RPMI8226 (cell line): ENCODE data around the gene SREBF2.
A peak's percentile ranks its signal among the peaks of the same experiment; 100 is the strongest.
"Not testable (repeated sequence)": the region's sequence is repeated elsewhere in the genome, so short reads cannot be mapped to it uniquely, and the experiment has no call there.

Experiments used
- DNase-seq: peaks from one replicate; pipeline ENCODE4 v3.0.0-alpha.2; 2015

Gene SREBF2

DNA sequence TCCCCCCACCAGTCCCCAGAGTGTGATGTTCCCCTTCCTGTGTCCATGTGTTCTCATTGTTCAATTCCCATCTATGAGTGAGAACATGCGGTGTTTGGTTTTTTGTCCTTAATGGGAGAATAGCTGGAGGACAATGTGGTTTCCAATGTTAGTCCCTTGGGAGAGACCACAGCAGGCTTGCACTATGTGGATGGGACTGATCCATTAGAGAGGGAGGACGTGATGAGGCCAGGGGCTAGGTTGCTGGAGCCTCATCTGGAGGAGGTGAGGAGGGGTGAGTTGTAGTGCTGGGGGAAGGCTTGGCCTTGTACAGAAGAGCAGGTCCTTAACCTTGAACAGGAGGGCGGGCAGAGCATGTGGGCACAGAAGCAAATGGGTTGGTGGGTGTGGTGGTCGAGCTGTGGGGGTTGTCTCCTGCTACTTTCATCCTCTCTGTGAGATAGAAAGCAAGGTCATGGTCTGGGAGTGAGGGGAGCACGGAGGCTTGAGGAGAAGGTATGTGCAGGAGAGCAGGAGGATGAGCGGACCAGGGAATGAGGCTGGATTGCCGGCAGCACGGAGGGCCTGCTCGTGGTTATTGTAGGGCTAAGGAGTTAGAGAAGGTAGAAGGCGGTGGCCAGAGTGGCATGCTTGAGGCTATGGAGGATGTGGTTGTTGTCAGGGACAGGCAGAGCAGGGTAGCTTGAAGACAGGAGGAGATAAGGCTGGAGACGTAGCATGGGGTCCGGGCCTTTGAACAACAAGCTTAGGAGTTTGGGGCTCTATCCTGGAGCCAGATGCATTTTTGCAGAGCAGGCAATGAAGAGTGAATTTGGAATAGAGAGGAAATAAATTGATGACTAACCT lies 11.2 kb upstream of the SREBF2 start:
- no peak for DNase-seq

DNA sequence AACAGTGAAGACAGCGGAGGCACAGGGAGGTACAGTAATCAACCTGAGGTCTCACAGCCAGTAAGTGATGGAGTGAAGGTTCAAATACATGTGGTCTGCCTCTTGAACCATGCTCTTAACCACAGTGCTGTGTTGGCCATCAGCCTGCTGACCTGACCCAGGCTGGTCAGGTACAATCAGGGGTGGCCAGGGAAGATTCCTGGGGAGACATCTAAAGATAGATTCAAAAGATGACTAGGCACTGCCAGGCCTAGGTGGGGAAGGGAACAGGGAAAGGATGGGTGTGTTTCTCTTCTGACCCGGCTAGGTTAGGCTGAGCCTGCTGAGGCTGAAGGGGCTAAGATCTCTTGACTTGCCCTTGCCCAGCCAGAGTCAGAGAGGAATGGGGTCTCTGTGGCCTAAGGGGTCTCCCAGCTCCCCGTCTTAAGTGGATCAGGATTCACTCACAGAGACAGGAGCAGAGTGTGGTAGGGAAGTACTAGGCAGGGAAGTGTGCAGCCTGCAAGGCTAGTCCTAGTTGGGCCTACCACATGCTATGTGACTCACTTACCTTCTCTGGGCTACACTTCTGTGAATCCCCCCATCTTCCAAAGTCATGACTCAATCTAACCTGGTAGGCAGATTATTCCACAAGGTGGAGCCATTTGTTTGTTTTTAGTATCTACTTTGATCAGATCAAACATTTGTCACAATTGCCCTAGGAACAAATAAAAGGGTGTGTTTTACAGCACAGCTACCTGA lies 10.4 kb upstream of the SREBF2 start:
- peak; percentile 58 for DNase-seq

DNA sequence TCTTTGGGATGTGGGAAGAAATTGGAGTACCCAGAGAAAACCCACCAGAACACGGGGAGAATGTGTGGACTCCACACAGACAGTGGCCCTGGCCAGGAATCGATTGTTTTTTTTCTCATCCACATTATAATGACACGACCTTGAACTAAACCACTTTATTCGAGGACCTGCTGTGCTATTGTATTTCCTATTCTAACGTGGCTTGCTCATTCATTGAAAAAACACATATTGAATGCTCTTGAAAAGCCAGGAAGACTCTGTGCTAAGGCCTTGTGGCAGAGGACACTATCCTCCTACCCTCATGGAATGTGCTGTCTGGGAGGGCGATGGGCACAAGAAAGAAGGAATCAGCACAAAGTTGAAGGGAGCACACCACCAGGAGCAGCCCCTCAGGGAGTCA lies 9.1 kb upstream of the SREBF2 start:
- DNase-seq = no peak

DNA sequence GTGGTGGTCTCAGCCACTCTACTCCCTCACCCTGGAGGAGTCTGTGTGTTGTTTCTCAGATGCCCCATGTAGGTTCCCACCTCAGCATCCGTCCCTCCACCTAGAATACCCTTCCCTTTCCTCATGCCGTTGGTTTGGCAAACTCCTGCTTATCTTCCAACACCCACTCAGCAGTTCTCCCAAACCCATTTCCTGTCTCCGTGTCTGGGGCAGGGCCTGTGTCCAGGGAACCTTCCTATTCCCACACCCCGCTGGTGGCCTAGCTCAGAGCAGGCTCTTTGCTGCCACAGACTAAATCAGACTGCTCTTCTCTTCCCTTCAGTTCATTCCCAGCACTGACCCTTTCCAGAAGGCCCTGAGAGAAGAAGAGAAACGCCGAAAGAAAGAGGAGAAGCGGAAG lies 7.5 kb upstream of the SREBF2 start:
- no peak for DNase-seq

DNA sequence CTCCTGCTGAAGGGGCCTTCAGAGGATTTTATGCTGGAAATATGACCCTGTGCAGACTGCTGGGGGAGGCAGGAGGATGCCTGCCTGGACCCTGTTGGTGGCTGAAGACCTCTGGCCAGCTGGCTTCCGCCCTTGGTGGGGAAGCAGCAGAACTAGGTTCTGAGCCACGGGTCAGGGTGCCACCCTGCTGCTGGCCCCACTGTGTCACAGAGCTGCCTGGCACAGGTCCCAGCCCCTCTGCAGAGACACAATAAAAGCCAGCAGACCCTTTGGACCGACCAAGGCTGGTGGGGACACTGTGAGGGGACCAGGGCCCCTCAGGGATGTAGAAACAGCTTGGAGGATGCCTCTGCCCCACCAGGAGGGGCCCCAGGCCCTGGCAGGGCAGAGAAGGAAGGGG lies 6.9 kb upstream of the SREBF2 start:
- DNase-seq = no peak

DNA sequence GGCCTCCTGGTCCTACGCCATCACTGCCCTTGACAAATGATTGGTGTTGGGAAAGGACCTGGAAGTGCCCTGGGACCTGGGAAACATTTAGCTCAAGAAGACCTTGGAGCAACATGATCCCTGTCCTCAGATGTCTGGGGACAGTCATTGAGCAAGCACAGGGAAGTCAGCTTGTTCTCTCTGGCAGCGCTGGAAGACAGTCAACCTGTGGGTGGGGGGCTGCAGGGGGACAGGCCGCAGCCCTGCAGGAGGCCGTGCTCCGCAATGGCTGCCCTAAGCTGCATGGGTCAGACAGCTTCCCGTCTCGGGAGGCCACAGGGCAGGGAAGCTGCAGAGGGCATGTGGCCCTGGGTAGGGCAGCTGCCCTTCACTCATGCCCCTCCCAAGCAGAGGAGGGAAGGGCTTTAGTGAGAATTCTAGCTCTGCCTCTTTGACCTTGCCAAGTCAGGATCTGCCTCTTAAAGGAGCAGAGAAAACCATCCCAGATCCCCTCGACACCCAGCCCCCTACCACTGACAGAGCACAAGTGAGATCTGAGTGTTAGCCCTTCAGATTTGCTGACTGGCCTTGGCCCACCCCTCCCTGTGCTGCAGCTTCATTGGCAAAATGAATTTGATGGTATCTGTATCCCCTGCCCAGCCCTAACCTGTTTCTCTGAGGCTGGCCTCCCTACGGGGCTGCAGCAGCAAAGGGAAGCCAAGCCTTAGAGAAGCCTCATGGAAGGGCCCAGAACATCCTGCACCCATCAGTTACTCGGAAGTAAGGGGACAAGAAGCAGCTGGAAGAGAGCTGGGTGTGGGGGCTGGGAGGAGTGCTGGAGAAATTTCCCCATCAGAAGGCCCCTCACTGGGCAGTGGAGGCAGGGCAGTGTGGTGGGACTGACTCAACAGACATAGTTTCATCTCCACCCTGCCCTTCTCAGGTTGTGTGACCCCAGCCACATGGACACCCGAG lies 6.2 kb upstream of the SREBF2 start:
- peak; percentile 14 for DNase-seq

DNA sequence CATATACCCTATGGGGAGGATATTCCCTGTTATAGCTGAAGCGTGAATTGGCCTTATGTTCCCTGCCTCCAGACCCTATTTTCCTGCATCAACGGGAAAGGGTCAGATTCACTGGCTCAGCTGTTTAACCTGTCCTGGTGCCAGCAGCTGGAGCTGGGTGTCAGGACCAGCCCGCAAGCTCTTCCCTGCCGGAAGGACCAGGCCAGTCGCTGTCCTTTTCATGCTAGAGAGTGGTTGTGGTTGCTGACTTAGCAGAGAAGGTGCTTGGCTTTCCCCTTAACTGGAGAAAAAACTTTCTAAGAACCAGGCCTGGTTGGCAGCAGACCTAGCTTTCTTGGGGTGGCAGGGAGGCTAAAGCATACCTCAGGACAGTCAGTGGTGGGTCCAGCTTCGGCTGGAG lies 5.2 kb upstream of the SREBF2 start:
- peak; percentile 89 for DNase-seq

DNA sequence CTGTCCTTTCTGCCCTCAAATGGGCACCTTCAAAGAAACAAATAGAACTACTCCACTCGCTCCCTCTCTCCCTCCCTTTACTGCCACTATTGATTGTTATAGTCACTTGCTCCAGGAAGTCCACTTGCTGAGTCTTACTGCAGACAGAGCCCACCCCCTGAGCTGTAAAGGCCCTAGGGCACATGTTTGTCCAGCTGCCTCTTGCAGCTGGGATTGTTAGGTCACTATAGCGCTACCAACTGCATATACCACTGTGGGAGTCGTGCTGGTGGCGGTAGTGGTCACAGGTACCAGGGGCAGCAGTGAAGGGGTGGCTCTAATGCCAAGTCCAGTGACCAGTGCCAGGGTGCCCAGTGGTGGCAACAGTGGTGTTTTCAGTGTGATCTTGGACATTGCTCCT lies 4.4 kb upstream of the SREBF2 start:
- no peak for DNase-seq

DNA sequence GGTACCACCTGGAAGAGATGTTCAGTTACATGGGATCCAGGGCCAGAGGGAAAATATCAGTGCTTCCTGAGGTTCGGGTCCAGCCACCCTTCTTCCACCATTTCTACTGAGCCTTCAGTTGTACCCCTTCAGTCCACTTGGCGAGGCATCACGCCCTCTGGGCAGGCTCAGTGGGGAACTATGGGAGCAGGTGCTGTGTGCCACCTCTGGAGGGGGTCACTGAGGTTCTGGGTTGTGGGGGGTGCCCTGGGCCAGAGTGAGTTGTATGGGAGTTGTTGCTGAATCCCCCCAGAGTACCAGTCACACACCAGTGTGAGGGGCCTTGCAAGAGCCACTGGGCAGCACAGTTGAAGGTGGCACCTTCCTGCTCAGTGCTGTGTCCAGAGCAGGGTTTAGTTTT lies 2.7 kb upstream of the SREBF2 start:
- peak; percentile 11 for DNase-seq

DNA sequence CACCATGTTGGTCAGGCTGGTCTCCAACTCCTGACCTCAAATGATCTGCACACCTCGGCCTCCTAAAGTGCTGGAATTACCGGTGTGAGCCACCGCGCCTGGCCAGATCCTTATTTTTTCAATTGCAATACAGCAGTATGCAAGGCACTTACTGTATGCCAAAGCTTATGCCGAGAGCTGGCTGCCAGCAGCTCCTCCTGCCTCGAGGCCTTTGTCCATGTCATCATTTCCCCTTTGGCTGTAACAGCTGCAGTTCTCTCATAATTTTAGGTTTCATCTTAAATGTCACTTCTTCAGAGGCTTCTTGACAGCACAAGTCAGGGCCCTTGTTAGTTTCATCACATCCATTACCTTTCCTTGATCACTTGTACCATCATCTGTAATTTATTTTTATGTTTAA lies 1.5 kb upstream of the SREBF2 start:
- DNase-seq = peak; percentile 73

DNA sequence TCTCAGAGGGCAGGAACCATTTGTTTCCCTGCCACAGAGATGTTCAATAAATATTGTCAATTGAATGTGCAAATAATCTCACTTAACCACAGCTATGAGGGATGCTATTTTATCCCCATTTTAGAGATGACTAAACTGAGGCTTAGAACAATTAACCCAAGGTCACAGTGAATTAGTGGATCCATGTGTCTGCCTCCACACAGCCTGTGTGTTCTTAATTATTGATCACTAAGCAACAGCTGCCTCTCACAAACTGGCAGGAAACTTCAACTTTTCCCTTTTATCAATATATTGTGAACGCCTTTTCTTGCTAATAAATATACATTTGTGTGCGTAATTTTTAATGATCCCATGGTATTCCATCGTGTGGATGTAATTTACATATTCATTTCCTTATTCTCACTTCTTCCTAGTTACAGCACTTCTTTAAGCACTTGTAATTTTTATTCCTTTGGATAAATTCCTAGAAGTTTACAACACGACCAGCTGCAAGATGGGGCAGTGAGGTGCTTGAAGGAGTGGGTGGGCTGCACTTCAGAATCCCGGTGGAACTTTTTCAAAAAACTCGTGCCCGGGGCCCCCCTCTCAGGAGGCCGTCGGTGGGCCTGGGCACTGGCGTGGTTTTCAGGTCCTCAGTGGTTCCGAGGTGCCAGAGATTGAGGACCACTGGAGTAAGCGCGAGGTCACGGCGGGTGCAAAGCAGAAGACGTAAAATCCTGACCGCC lies 915 bp upstream of the SREBF2 start:
- no peak for DNase-seq

DNA sequence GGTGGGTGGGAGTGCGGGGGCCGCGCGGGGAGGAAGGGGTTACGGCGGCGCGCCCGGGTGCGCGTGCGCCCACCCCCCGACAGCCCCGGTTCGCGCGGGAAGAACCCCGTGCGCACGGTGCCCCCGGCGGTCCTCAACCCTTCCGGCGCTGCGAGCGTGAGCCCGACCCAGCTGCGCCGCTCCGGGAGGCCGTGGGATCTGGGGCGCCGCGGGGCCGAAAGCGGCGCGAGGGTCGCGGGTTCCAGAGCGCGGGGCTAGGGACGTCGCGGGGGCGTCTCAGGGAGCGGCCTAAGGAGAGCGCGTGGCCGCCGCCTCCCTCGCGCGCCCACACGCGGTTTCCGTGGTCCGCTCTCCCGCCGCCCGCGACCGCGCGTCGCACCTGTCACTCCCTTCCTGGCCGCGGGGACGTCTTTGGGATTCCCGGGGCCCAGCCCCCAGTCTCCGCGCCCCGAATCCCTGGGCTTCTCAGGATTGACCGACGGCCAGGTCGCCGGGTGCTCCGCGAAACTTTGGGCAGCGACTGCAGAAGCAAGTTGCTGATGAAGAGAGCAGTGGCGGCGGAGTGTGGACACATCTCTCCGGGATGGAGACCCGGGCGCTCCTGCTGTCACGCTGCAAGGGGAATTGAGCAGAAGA lies 582 bp downstream of the SREBF2 start:
- peak; percentile 63 for DNase-seq

DNA sequence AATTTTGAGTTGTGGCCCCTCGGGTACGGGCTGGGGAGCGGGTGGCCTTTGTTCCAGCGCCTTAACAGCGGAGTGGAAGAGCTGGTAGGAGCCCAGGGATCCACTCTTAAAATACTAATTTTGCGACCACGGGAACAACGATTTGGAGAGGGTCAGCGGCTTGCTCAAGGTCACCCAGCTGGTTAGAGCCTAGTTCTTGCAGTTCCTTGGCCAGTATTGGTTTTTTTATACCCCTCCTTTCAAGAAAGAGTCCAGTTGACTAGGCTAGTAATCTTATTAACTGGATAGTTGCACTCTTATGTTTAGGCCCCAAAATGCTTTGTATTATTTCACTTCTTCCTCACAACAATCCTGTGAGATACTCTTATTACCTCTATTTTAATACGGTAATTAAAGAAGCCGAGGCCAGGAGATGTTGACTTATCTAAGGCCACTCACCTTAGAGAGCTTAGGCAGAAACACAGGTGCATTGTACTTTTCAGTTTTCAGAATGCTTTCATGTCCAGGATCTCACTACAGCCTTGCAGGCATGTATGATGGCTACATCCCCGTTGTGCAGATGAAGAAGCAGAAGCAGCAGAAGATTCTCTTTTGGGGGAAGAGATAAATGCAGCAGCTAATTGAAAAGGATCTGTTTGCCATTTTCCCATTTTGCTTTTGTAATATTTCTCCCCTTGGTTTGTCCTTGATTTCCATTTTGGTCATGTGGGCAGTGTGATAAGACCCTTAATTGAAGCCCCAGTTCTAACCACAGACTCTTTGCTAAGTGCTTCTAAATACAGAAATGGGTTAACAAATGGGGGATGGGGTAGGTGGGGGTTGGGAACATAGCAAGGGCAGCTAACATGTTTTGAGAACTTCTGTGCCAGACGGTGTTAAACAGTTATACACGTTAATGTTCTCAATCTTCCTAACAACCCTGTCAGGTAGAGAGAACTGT lies 1.4 kb downstream of the SREBF2 start:
- peak; percentile 17 for DNase-seq

DNA sequence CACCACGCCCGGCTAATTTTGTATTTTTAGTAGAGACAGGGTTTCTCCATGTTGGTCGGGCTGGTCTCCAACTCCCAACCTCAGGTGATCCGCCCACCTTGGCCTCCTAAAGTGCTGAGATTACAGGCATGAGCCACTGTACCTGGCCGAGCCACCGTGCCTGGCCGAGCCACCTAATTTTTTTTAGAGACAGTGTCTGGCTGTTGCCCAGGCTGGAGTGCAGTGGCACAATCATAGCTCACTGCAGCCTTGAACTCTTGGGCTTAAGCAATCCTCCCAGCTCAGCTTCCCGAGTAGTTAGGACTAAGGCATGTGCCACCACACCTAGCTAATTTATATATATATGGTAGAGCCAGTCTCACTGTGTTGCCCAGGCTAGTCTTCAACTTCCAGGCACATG lies 2.6 kb downstream of the SREBF2 start:
- not testable (repeated sequence) for DNase-seq

DNA sequence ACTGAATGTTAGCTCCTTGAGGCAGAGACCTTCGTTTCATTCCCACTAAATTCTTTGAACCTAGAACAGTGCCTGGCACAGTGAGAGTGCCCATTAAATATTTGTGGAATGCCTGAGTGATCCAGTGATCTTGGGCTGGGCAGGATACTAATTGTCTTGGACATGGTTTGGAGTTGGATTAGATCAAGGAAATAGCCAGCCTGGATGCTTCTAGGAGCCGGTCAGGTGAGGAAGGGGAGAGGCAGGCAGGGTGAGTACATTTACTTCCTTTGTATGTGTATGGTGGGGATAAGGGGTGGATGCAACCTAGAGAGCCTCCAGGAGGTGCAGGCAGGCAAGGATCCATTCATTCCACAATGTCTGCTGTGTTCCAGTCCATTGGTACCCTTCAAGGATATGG lies 3.6 kb downstream of the SREBF2 start:
- no peak for DNase-seq

DNA sequence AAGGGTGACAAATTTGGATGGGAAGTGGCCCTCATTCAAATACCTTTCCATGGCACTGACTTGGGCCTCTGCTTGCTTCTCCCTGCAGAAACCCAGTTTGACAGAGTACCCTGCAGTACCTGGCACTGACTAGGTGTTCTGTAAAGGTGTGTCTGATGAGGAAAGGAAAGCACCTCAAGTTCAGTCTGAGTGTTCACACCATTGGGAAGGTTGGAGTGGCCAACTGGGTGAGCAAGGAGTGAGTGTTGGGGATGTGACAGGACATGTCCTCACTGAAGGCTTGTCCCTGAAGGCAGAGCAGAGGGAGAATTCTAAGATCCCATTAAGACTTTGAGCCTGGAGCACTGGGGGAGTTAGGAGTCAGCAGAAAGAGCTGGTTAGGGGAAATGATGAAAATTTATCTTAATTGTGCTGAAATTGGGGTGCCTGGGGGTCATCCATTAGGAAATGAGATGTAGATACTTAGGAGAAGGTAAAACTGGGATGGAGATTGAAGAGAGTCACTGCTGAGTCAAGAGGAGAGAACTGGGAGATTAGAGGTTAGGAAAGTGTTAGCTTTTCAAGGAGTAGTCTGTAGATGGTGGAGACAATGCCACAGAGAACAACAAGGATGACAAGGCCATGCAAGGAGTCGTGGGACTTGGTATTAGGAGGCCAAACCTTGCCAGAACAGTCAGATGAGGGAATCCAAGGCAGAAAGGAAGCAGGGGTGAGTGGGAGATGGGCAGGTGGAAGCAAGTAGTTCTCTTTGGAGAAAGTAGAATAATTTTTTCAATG lies 6.1 kb downstream of the SREBF2 start:
- no peak for DNase-seq

DNA sequence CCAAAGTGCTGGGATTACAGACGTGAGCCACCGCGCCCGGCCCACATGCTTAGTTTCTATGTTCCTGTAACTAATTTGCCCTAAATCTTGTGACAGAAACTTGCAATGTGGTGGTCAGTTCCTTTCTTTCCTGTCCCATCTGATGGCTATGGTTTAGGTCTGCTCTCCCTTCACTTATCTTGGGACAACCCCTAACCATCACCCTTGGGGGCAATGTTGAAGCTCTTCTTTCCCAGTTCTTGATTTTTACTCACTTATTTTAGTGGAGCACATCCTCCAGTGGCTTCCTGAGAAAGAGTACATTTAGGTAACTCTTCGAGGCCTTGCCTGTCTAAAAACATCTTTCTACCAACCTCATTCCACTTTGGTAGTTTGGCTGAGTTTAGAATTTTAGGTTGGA lies 7.3 kb downstream of the SREBF2 start:
- DNase-seq = no peak

DNA sequence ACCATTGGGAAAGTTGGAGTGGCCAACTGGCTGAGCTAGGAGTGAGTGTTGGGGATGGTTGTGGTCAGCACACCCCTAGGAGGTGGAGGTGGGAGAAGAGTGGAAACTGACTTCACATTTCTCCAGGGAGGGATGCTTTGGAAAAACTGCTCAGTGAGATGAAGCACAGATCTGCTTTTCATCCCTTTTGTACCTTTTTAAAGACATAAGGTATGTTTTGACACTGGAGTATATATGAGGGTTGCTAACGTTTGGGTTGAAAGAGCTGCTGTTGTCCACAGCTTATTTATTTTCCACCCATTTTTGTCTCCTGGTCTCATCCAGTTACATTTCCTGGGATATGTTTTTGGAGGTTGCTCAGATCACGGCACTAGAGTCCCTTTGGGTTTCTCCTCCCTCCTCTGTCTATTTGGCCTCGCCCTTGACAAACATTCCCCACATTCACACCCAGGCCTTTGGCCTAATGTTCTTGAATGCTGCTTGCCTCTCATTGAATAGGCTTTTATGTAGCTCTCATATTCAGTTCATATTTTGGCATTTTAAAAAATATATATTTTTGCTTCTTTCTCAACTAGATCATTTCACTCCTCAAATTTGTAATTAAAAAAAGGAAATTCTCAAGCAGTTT lies 8.3 kb downstream of the SREBF2 start:
- no peak for DNase-seq
